B cell (primary cell): ENCODE data around the gene ZMPSTE24.

Source experiments
- CTCF ChIP-seq: fragments of 200-600 bp; IDR thresholded peaks from one replicate; pipeline ENCODE4 v1.8.0; 2022; ENCODE audit warnings: antibody characterized with exemption, mild to moderate bottlenecking
- EZH2 ChIP-seq: IDR thresholded peaks from 2 replicates; pipeline ENCODE4 v1.6.1; 2012; ENCODE audit warnings: borderline replicate concordance, low read depth, mild to moderate bottlenecking, moderate library complexity, low read length; ENCODE audit not compliant: insufficient read depth, poor library complexity, severe bottlenecking

- no peak for TF ChIP-seq CTCF
- no peak for TF ChIP-seq EZH2
Observed at GRCh38 chr1:40318970-40319621, 61.1 kb downstream of the ZMPSTE24 start.
